ENCODE data around the gene NLK.
"Not testable (repeated sequence)": the region's sequence is repeated elsewhere in the genome, so short reads cannot be mapped to it uniquely, and the experiment has no call there.

Gene NLK

GRCh38 chr17:28186472-28186871 is 144.0 kb downstream of the NLK start:
- FAIRE-seq; DNase-seq (ENCODE audit: insufficient read length, low spot score): not testable (repeated sequence)

GRCh38 chr17:28187931-28188330 is 145.5 kb downstream of the NLK start:
- FAIRE-seq (no peak), DNase-seq (ENCODE audit: insufficient read length, low spot score) (no peak)

GRCh38 chr17:28188841-28189263 is 146.4 kb downstream of the NLK start:
- no peak for FAIRE-seq
- no peak for DNase-seq (ENCODE audit: insufficient read length, low spot score)

GRCh38 chr17:28189667-28190066 is 147.2 kb downstream of the NLK start:
- no peak for FAIRE-seq
- DNase-seq (ENCODE audit: insufficient read length, low spot score) = no peak

- FAIRE-seq (no peak), DNase-seq (ENCODE audit: insufficient read length, low spot score) (no peak)
These were observed 148.5 kb downstream of the NLK start for GRCh38 chr17:28191018-28191417.

GRCh38 chr17:28193241-28193640 is 150.8 kb downstream of the NLK start:
- DNase-seq (ENCODE audit: insufficient read length, low spot score) (no peak), FAIRE-seq (no peak)

GRCh38 chr17:28194382-28194781 is 151.9 kb downstream of the NLK start:
- no peak for DNase-seq (ENCODE audit: insufficient read length, low spot score)
- FAIRE-seq = no peak

GRCh38 chr17:28196636-28197035 is 154.2 kb downstream of the NLK start:
- DNase-seq (ENCODE audit: insufficient read length, low spot score) (no peak), FAIRE-seq (no peak)

GRCh38 chr17:28199115-28199514 is 156.6 kb downstream of the NLK start:
- no peak for FAIRE-seq
- DNase-seq (ENCODE audit: insufficient read length, low spot score) = no peak

- DNase-seq (ENCODE audit: insufficient read length, low spot score) (no peak), FAIRE-seq (no peak)
These were observed 157.3 kb downstream of the NLK start for GRCh38 chr17:28199728-28200127.

- FAIRE-seq (no peak), DNase-seq (ENCODE audit: insufficient read length, low spot score) (no peak)
These were observed 158.8 kb downstream of the NLK start for GRCh38 chr17:28201315-28201714.

GRCh38 chr17:28204244-28204643 is 161.8 kb downstream of the NLK start:
- DNase-seq (ENCODE audit: insufficient read length, low spot score) (no peak), FAIRE-seq (peak; percentile 73)

GRCh38 chr17:28204751-28205150 is 162.3 kb downstream of the NLK start:
- DNase-seq (ENCODE audit: insufficient read length, low spot score) (no peak), FAIRE-seq (no peak)

GRCh38 chr17:28206292-28206691 is 163.8 kb downstream of the NLK start:
- DNase-seq (ENCODE audit: insufficient read length, low spot score) (no peak), FAIRE-seq (no peak)

- no peak for FAIRE-seq
- no peak for DNase-seq (ENCODE audit: insufficient read length, low spot score)
These were observed 169.3 kb downstream of the NLK start for GRCh38 chr17:28211811-28212210.

- not testable (repeated sequence) for DNase-seq (ENCODE audit: insufficient read length, low spot score); FAIRE-seq
These were observed 171.1 kb downstream of the NLK start for GRCh38 chr17:28213578-28213977.

- DNase-seq (ENCODE audit: insufficient read length, low spot score) (no peak), FAIRE-seq (no peak)
These were observed 173.6 kb downstream of the NLK start for GRCh38 chr17:28216052-28216451.

GRCh38 chr17:28216528-28216927 is 174.1 kb downstream of the NLK start:
- FAIRE-seq (no peak), DNase-seq (ENCODE audit: insufficient read length, low spot score) (no peak)

- DNase-seq (ENCODE audit: insufficient read length, low spot score) (no peak), FAIRE-seq (no peak)
These were observed 177.3 kb downstream of the NLK start for GRCh38 chr17:28219771-28220170.

GRCh38 chr17:28221751-28222414 is 179.4 kb downstream of the NLK start:
- DNase-seq (ENCODE audit: insufficient read length, low spot score) (no peak), FAIRE-seq (no peak)

GRCh38 chr17:28225271-28225670 is 182.8 kb downstream of the NLK start:
- no peak for DNase-seq (ENCODE audit: insufficient read length, low spot score)
- no peak for FAIRE-seq

- FAIRE-seq = no peak
- DNase-seq (ENCODE audit: insufficient read length, low spot score) = no peak
These were observed 183.4 kb downstream of the NLK start for GRCh38 chr17:28225867-28226266.
